ENCODE data around the gene RAB11FIP5.

RAB11FIP5 gene

DNA sequence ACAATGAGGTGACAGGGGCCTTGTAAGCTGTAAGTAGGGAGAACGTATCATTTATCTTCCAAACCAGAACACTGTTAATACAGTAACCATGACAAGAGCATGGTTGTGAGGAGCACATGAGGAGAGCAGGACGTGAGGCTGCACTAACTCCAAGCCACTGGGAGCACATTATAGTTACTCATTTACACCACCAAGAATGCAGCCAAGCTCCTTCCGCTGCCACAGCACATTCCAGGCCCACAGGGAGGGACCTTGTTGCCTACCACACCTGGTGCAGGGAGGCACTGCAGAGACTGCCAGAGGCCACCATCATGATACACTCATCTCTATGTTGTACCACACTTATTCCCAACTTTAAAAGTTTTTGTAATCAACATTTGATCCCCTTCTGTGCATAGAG lies 27.8 kb downstream of the RAB11FIP5 start:
- no peak for DNase-seq (ENCODE audit: low read depth in 2 of 2)

- no peak for DNase-seq (ENCODE audit: low read depth in 2 of 2)
Measured at GRCh38 chr2:73083886-73084800, 28.6 kb downstream of the RAB11FIP5 start.

GRCh38 chr2:73082523-73083410 lies 30.0 kb downstream of the RAB11FIP5 start:
- DNase-seq (ENCODE audit: low read depth in 2 of 2) = no peak

DNA sequence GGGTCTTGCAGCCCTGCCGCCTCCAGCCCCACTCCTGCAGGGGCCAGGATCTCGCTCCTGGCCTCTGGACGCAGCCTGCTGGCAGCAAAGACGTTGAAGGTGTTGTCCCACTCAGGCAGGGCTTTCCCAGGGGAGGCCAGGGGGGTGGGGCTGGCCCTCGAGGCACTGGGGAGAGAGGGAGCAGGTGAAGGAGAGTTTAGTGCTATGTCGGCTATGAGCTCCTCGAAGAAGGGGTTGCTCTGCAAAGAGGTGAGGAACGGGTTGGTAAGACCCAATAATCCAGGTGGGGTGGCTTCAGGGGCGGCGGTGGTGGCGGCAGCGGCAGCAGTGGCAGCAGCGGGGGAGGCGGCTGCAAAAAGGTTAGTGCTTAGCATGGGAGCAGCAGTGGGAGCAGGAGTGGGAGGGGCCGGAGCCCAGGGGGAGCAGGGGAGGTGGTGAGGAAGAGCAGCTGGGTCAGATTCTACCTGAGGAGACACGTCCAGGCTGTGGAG lies 31.5 kb downstream of the RAB11FIP5 start:
- no peak for DNase-seq (ENCODE audit: low read depth in 2 of 2)

DNA sequence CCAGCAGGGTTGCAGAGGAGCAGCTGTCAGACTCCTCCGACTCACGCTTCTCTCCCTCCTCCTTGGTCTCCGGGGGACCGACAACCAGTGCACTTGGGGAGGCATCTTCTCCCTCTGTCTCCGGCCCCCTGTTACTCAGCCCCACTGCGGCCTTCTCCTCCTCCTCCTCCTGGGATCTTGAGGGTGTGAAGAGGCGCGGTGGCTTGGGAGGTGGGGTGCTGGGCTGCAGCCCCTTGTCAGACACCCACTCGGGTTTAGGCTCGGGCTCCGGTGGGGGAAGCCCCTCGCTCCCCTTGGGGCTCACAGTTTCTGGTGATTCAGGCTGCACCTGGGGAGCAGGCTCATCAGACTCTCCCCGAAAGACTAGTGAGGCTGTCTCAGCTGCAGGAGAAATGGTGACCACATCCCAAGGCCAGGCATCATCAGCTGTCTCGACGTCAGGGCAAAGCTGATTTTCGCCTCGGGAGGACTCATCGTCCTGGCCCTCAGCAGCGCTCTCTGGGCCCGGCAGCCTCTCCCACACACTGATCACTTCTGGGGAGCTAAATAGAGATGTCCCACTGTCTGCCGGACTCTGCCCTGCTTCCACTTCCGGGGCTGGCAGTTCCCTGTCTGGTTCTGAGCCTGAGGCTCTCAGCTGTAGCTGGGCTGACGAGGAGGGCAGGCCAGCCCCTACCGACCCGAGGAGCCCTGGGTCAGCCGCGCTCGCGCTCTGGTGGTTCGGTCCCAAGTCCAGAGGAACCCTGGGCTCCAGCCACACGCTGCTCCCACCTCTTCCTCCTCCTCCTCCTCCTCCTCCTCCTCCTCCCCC lies 32.2 kb downstream of the RAB11FIP5 start:
- DNase-seq (ENCODE audit: low read depth in 2 of 2) = no peak

DNA sequence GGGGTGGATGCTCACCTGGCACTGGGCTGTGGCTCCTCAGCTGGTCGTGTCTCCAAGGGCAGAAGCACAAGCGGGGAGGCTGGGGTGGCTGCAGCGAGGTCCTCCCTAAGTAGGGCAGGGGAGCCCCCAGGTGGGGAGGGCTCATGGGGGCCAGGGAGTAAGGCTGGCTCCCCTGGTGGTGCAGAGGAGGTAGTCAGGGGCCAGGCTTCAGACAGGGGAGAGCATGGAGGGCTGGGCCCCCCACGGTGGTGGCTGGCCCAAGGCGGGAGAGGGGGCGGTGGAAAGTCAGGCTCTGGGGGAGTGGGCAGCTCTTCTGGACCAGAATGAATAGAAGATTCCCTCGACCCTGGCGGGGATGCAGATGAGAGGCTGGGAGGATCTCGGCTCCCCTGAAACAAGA lies 33.1 kb downstream of the RAB11FIP5 start:
- no peak for DNase-seq (ENCODE audit: low read depth in 2 of 2)

- no peak for DNase-seq (ENCODE audit: low read depth in 2 of 2)
Measured at GRCh38 chr2:73078457-73079411, 34.0 kb downstream of the RAB11FIP5 start.

DNA sequence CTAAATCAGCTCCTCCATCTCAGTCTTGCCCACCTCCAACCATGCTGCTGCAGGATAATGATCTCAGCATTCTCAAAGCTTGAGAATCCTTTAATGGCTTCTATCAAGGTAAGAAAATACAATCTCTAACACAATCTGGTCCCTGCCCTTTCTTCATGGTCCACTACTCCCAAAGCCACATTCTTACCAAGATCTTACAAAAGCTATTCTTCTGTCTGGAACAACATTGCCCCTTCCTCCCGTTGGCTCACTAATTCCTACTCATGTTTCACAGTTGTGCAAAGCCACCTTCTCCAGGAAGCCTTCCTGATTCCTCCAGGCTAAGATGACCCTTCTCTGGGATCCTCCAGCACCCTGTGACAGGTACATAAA lies 35.3 kb downstream of the RAB11FIP5 start:
- no peak for DNase-seq (ENCODE audit: low read depth in 2 of 2)

- no peak for DNase-seq (ENCODE audit: low read depth in 2 of 2)
Measured at GRCh38 chr2:73076701-73077423, 35.9 kb downstream of the RAB11FIP5 start.

DNA sequence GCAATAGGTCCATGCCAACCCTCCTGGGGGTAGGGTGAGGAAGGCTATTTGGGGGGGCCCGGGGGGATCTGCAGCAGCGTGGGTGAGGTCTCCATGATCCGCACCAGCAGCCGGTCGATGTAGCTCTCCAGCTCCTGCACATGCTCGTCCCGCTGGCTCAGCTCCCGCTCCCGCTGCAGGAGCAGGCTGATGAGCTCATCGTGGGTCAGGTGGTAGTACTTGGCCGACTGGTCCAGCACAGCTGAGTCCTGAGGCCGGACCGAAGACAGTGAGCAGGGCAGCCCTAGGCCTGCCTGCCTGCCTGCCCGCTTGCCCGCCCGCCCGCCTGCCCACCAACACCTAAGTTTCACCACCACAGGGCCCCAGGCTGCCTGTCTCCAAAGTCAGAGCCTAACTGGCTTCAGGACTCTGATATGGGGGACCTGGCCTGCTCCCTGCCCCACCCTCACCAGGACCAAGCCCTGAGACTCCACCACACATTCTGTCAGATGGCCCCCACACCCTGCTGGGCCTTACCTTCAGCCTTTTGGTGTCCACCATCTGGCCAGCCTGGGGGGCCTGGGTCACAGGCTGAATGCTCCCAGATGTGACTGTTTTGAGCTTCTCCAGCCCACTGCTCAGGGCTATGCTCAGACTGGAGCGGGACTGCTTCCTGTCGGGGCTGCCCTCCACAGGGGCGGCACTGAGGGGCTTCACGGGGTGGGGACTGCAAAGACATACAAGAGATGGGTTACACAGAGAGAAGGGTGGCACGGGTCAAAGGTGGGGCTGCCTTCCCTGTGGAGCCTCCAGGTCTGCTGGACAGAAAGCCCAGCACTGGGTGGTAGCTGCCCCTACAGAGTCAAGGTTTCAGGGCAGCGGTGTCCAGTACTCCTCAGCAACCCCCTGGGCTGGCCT lies 37.0 kb downstream of the RAB11FIP5 start:
- DNase-seq (ENCODE audit: low read depth in 2 of 2) = no peak

GRCh38 chr2:73074110-73075069 lies 38.4 kb downstream of the RAB11FIP5 start:
- DNase-seq (ENCODE audit: low read depth in 2 of 2) = no peak

GRCh38 chr2:73072416-73072815 lies 40.3 kb downstream of the RAB11FIP5 start:
- no peak for DNase-seq (ENCODE audit: low read depth in 2 of 2)

DNA sequence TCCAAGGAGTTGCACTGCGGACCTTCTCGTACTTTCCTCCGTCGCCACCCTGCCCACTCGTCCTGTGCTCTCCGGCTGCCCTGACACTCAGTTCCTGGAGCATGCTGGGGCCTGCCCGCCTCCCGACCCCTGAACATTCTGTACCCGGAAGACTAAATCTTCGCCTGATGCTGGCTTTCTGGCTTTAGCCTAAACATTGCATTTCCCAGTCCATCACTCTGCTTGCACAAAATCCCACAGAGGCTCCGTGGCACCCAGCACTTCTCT lies 40.7 kb downstream of the RAB11FIP5 start:
- DNase-seq (ENCODE audit: low read depth in 2 of 2) = no peak

DNA sequence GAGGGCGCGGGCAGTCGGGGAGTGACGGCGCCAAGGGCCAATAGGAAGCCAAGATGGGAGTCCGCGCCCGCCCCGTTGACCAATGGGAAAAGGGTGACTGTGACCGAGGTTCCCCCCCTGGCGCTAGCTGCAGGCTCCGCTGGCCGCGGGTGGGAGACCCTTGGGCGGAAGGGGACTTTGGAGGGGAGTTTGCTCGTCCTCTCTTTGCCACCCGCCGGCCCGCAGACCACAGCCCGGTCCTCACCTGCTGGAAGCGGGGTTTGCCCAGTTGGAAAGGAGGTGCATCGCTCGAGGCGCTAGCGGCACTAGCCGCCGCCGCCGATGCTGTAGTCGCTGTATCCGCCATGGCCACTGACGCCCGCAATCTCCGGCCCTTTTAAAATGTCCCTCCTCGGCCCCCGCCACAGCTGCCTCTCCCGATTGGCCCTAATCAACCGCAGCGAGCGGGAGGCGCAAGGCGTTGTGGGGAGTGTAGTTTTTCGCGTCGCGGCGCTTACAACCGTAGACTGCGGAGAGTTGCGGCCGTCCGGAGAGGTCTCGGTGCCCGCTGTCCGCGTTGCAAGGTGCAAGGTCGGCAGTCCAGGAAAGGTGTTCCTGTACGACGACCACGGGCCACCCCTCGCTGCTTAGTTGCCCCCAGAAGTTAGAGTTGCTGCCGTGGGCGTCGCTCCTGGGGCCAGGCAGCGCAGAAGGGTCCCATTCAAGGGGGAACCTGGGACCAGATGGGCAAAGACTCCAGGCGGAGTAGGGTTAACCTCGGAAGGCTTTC lies 41.2 kb downstream of the RAB11FIP5 start, which contains the start of gene SFXN5:
TSS of gene SFXN5 (minus strand) at position 353 of the 769 bp plus-strand sequence. CDS start at position 346, 7 bp downstream.
- peak; percentile 91 to 92 for DNase-seq (ENCODE audit: low read depth in 2 of 2)

DNA sequence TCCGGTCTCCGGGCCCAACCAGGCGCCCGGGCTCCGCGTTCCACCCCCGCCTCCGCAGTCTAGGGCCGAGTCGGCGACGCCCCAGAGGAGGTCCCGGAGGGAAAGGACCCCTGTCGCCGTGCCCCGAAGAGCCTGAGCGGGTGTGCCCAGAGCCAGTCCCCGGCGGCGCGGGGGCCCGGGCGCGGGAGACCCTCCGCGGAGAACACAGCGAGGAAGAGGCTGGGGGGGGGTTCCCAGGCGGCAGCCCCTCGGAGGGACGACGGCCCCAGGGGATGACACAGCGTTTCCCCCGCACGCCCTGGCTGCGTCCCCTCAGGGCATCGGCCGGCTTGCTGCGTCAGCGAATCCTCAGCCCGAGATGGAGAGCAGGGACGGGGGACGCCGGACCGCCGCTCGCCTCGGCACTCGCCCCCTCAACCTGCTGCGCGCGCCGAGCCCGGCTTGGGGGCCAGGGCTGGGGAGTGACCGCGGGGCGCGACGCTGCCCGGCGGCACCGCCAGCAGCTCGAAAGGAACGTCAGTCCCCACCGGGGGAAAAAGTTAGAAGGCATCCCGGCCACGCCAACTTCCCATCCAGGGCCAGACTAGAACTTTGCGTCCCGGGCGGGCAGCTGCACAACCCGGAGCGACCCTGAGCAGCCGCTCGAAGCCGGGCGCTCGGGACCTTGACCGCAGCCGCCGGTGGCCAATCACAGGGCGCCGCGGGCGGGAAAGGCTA lies 41.9 kb downstream of the RAB11FIP5 start:
- no peak for DNase-seq (ENCODE audit: low read depth in 2 of 2)

Measured in fibroblast of skin of left quadriceps (primary cell).